ENCODE measurements around the gene SLC20A1.

DNA sequence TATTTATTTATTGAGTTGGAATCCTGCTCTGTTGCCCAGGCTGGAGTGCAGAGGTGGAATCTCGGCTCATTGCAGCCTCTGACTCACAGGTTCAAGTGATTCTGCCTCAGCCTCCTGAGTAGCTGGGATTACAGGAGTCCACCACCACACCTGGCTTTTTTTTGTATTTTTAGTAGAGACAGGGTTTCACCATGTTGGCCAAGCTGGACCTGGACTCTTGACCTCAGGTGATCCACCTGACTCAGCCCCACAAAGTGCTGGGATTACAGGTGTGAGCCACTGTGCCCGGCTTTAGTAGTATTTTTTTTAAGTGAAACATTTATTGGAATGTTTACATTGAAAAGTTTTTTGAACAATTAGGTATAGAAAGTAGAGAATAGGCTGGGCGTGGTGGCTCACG is 23.9 kb downstream of the SLC20A1 start:
- TF ChIP-seq RARB (CRISPR knock-in tag; IDR thresholded peaks at IDR 0.05) (no peak), ISL1 (CRISPR knock-in tag; IDR thresholded peaks at IDR 0.05) (no peak)
